GM19324 (cell line): ENCODE results near the gene TRIM28.

ENCODE experiments used
- ATAC-seq: cut with Tn5 transposase; IDR thresholded peaks from one replicate; pipeline ENCODE4 v1.9.1; 2021; ENCODE audit warnings: mild to moderate bottlenecking, moderate library complexity; ENCODE audit not compliant: unreplicated experiment, low FRiP score

The TRIM28 gene

DNA sequence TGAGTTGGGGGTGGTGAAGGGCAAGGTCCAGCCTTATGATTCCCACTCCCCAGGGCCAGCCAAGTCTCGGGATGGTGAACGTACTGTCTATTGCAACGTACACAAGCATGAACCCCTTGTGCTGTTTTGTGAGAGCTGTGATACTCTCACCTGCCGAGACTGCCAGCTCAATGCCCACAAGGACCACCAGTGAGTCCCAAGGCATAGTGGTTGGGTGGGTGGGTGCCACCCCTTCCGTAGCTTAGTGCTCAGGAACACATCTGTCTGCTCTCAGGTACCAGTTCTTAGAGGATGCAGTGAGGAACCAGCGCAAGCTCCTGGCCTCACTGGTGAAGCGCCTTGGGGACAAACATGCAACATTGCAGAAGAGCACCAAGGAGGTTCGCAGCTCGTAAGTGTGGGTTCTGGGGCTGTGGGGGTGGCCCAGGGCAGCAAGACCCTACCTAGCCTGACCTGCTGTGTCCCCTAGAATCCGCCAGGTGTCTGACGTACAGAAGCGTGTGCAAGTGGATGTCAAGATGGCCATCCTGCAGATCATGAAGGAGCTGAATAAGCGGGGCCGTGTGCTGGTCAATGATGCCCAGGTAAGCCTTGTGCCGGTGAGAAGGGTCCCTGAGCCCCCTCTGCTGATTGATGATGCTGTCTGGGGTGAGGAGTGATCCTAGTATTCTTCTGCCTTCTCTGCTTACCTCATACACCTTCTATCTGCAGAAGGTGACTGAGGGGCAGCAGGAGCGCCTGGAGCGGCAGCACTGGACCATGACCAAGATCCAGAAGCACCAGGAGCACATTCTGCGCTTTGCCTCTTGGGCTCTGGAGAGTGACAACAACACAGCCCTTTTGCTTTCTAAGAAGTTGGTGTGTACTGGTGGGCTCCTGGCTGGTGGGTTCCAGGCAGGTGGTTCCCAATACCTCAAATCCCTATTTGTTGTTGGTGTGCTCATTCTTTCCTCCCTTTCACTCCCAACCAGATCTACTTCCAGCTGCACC is 3.8 kb downstream of the TRIM28 start:
- no peak for ATAC-seq

GRCh38 chr19:58548859-58549663 is 5.2 kb downstream of the TRIM28 start:
- ATAC-seq: no peak

- ATAC-seq: no peak
Observed at GRCh38 chr19:58549664-58550361, 5.9 kb downstream of the TRIM28 start.

- no peak for ATAC-seq
Observed at GRCh38 chr19:58550362-58551122, 6.7 kb downstream of the TRIM28 start.

GRCh38 chr19:58551123-58551497 is 7.2 kb downstream of the TRIM28 start:
- ATAC-seq: no peak

- no peak for ATAC-seq
Observed at GRCh38 chr19:58551577-58552471, 8.0 kb downstream of the TRIM28 start.

- no peak for ATAC-seq
Observed at GRCh38 chr19:58552655-58553054, 8.8 kb downstream of the TRIM28 start.

GRCh38 chr19:58553799-58554493 is 10.1 kb downstream of the TRIM28 start:
- ATAC-seq: no peak

DNA sequence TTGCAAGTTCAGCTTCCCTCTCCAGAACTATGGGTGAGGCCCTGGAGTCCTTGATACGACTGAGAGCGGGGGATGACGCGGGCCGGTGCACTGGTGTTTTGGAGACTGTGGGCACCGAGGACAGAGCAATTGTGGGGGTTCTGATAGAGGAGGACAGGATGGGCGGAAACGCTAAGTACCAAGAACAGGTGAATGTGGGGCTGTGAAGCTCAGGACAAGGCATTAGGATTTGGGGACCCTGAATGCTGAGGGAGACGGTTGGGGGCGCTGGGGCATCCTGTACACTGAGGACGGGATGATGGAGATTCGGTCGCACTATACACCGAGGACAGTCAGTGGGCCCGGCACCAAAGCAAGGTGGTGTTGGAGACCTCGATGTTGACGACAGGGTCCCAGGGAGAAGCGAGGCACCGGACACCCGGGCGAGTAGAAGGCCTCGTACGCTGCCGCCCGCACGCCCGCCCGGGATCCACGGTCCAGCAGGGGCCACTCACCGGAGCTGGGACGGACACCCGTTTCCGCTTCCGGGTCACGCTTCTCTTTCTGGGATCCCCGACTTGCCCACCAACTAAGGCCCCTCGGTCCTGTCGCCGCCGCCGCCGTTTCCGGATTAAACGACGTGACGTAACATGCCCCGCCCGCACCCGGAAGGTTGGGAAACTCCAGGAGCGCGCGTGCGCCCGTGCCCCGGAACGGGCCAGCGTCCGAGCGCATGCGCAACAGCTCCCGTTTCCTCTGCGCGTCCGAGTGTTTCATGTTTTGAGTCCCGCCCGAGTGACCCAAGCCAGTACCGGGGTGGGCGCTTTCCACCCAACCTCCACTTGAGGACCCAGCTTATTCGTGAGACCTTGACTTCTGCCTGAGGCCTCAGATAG is 10.9 kb downstream of the TRIM28 start, which contains the start of gene CHMP2A:
TSS of gene CHMP2A (minus strand) at position 612 of the 875 bp plus-strand sequence. CDS start 893 bp downstream, outside the sequence.
- ATAC-seq: peak; percentile 35

DNA sequence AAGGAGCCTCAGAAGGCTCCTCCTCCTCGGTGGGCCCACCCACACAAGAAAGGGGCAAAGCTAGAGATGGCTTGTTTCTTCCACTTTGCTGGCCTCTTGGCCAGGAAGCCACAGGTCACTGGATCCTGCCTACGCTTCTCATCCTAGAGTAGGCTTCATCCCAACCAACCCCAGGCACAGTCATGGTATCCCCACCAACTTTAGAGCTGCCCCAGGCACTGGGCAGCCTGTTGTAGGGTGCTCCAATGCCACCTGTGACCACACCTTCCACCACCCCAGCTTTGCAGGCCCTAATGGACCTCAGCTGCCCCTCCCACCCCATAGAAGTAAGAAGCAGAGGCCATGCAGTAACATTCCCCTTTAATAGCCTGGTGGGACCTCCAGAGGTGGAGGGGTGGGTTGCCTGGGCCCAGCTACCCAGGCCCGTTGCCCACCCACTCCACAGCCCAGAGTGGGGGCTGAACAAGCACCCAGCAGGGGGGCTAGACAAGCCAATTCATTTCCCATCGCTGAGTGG is 11.6 kb downstream of the TRIM28 start:
- ATAC-seq: no peak

- no peak for ATAC-seq
Observed at GRCh38 chr19:58555920-58556621, 12.2 kb downstream of the TRIM28 start.

DNA sequence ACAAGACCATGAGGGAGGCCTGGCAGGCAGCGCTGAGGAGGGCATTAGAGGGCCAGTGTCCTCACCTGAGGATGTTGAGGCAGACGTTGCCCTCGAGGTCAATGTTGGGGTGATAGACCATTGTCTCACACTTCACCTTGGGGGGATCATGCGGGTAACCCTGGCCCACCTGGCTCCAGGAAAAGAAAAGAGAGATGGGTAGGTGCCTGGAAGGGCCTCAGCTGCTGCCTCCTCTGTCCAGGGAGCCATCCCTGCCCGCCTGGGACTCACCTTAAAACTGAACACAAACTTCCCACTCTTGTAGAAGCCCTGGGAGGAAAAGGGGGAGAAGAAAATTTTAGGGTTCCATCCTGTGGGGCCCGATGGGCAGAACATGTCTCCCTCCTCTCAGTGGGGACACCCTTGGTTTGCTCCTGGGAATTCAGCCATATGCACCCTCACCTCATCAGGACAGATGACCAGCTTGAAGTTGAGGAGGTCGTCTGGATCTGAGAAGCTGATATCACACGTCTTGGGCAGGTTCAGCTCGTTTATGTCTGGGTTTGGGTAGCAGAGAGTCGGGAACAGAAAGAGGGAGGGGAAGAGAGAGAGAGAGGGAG is 12.9 kb downstream of the TRIM28 start:
- no peak for ATAC-seq

DNA sequence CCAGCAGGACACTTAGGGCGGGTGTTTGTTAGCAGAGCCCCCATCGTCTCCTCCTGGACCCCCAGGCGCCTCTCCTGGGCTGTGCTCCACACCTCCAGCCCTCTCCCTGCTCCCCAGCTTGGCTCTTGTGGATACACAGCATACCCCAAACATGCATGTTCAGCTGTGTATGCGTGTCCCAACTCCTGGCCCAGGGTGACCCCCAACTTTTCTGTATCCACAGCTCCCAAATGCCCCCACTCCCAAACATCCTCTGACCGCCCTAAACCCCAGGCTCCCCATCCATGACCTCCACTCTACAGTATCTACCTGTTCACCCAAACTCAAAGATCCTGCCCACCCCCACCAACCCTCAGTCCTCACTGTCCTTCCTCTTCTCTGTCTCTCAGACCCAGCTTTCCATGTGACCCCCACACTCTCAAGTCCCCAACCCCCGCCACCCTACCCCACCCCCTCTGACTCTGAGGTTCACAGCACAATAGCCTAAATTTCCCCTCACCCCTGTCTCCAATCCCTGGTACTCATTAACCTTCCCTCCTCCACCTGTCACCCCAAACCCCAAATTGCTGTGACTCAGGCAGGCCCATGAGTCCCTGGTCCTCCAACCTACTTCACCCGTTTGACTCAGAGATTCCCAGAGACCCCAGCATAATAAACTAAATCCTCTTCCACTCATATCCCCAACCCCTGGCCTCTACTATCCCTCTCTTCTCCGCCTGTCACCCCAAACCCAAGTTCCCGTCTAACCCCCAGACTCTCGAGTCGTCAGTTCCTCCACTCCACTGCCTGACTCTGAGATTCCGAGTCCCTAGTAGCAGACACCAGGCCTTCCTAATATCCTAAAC is 13.6 kb downstream of the TRIM28 start:
- ATAC-seq: no peak

- peak; percentile 4 for ATAC-seq
Observed at GRCh38 chr19:58558066-58558622, 14.3 kb downstream of the TRIM28 start, which contains the start of gene UBE2M. Gene UBE2M (minus strand): TSS chr19:58558611. CDS start chr19:58558381, 230 bp downstream.
